Activated effector memory CD4-positive, alpha-beta T cell treated with Interleukin-2 at 50 U/mL for 16 hours (primary cell): ENCODE measurements around the gene DDC.
"Not testable (repeated sequence)": the region's sequence is repeated elsewhere in the genome, so short reads cannot be mapped to it uniquely, and the experiment has no call there.

Experiments
- DNase-seq: peaks from one replicate; pipeline ENCODE4 v3.0.0-alpha.2; 2020

DDC gene

GRCh38 chr7:50554431-50555322 lies 10.5 kb downstream of the DDC start:
- DNase-seq, result no peak

GRCh38 chr7:50553973-50554372 lies 11.2 kb downstream of the DDC start:
- no peak for DNase-seq

GRCh38 chr7:50552921-50553320 lies 12.3 kb downstream of the DDC start:
- no peak for DNase-seq

- no peak for DNase-seq
Observed at GRCh38 chr7:50552139-50552538, 13.1 kb downstream of the DDC start.

GRCh38 chr7:50545613-50546012 lies 19.6 kb downstream of the DDC start:
- DNase-seq, result not testable (repeated sequence)

GRCh38 chr7:50544992-50545391 lies 20.2 kb downstream of the DDC start:
- no peak for DNase-seq

GRCh38 chr7:50543776-50544442 lies 21.3 kb downstream of the DDC start:
- no peak for DNase-seq

GRCh38 chr7:50542132-50542531 lies 23.1 kb downstream of the DDC start:
- DNase-seq, result no peak

- no peak for DNase-seq
Observed at GRCh38 chr7:50540785-50541579, 24.2 kb downstream of the DDC start.

- no peak for DNase-seq
Observed at GRCh38 chr7:50539725-50540124, 25.5 kb downstream of the DDC start.

- DNase-seq, result no peak
Observed at GRCh38 chr7:50538478-50538877, 26.7 kb downstream of the DDC start.

GRCh38 chr7:50537417-50537816 lies 27.8 kb downstream of the DDC start:
- DNase-seq, result no peak

GRCh38 chr7:50535291-50535711 lies 29.9 kb downstream of the DDC start:
- DNase-seq, result not testable (repeated sequence)

- DNase-seq, result no peak
Observed at GRCh38 chr7:50534690-50535290, 30.4 kb downstream of the DDC start.

- no peak for DNase-seq
Observed at GRCh38 chr7:50533866-50534265, 31.3 kb downstream of the DDC start.

GRCh38 chr7:50531928-50532327 lies 33.3 kb downstream of the DDC start:
- no peak for DNase-seq

- no peak for DNase-seq
Observed at GRCh38 chr7:50531401-50531911, 33.7 kb downstream of the DDC start.

GRCh38 chr7:50530766-50531165 lies 34.4 kb downstream of the DDC start:
- DNase-seq, result no peak

GRCh38 chr7:50529093-50529862 lies 35.9 kb downstream of the DDC start:
- no peak for DNase-seq

- DNase-seq, result no peak
Observed at GRCh38 chr7:50528266-50529092, 36.7 kb downstream of the DDC start.

- DNase-seq, result not testable (repeated sequence)
Observed at GRCh38 chr7:50519350-50519749, 45.9 kb downstream of the DDC start.
